ENCODE results near the gene MIXL1. TPM values are rescaled to one million over a fixed set of nuclear protein-coding genes. Genes with fewer than 3 reads are reported as not detected.
A peak's percentile ranks its signal among the peaks of the same experiment; 100 is the strongest.
"Not testable (repeated sequence)": the region's sequence is repeated elsewhere in the genome, so short reads cannot be mapped to it uniquely, and the experiment has no call there.

MIXL1 gene
- total RNA-seq, 1 donor from 2014 or later: 0.38 TPM

- Histone ChIP-seq H3K36me3 (no peaks in the 10 kb centered on the region), H3K27me3 (ENCODE audit: low read depth) (no peaks in the 10 kb centered on the region), H3K4me1 (no peaks in the 10 kb centered on the region), H3K4me3 (no peak overlapping the region), H3K27ac (no peak overlapping the region), H3K9me3 (no peaks in the 10 kb centered on the region)
- intact Hi-C loops (cut with DNase I): no loop called here
- ATAC-seq (peak in 1 of 2 donors; percentile 64), DNase-seq (no peak)
- peak; percentile 9 for TF ChIP-seq CTCF (IDR thresholded peaks at IDR 0.05)
Observed at GRCh38 chr1:226201029-226201593, 22.4 kb upstream of the MIXL1 start.

GRCh38 chr1:226202246-226202645, 21.2 kb upstream of the MIXL1 start:
- no peaks in the 10 kb centered on the region for H3K9me3 ChIP-seq
- ATAC-seq (no peak), DNase-seq (no peak)
- intact Hi-C loops (cut with DNase I): no loop called here
- no peak for TF ChIP-seq CTCF (IDR thresholded peaks at IDR 0.05)
- no peaks in the 10 kb centered on the region for H3K27me3 ChIP-seq (ENCODE audit: low read depth)
- no peak overlapping the region for H3K4me3 ChIP-seq
- H3K27ac ChIP-seq: no peak overlapping the region
- no peaks in the 10 kb centered on the region for H3K4me1 ChIP-seq
- no peaks in the 10 kb centered on the region for H3K36me3 ChIP-seq

- H3K36me3 ChIP-seq; H3K4me1 ChIP-seq; H3K4me3 ChIP-seq; DNase-seq; H3K27me3 ChIP-seq (ENCODE audit: low read depth); ATAC-seq; H3K27ac ChIP-seq; H3K9me3 ChIP-seq; intact Hi-C loops (cut with DNase I): not testable (repeated sequence)
Observed at GRCh38 chr1:226202666-226203065, 20.8 kb upstream of the MIXL1 start.

GRCh38 chr1:226203240-226203639, 20.2 kb upstream of the MIXL1 start:
- ATAC-seq: no peak
- H3K4me3 ChIP-seq: no peak overlapping the region
- no peak overlapping the region for H3K27ac ChIP-seq
- no peaks in the 10 kb centered on the region for H3K36me3 ChIP-seq
- H3K4me1 ChIP-seq: no peaks in the 10 kb centered on the region
- intact Hi-C loops (cut with DNase I): no loop called here
- no peak for DNase-seq
- H3K27me3 ChIP-seq (ENCODE audit: low read depth): no peaks in the 10 kb centered on the region
- no peak for TF ChIP-seq CTCF (IDR thresholded peaks at IDR 0.05)
- H3K9me3 ChIP-seq: no peaks in the 10 kb centered on the region

GRCh38 chr1:226203655-226204054, 19.8 kb upstream of the MIXL1 start:
- TF ChIP-seq CTCF (IDR thresholded peaks at IDR 0.05): no peak
- H3K27me3 ChIP-seq (ENCODE audit: low read depth): no peaks in the 10 kb centered on the region
- H3K36me3 ChIP-seq: no peaks in the 10 kb centered on the region
- H3K9me3 ChIP-seq: no peaks in the 10 kb centered on the region
- H3K4me3 ChIP-seq: no peak overlapping the region
- no peak for DNase-seq
- intact Hi-C loops (cut with DNase I): no loop called here
- H3K27ac ChIP-seq: no peak overlapping the region
- no peak for ATAC-seq
- H3K4me1 ChIP-seq: no peaks in the 10 kb centered on the region

- no peak for TF ChIP-seq CTCF (IDR thresholded peaks at IDR 0.05)
- H3K27me3 ChIP-seq (ENCODE audit: low read depth): no peaks in the 10 kb centered on the region
- no peaks in the 10 kb centered on the region for H3K36me3 ChIP-seq
- DNase-seq (no peak), ATAC-seq (no peak)
- no peaks in the 10 kb centered on the region for H3K9me3 ChIP-seq
- no peaks in the 10 kb centered on the region for H3K4me1 ChIP-seq
- H3K27ac ChIP-seq: no peak overlapping the region
- intact Hi-C loops (cut with DNase I): no loop called here
- no peak overlapping the region for H3K4me3 ChIP-seq
Observed at GRCh38 chr1:226204198-226204597, 19.3 kb upstream of the MIXL1 start.
